Body of pancreas (tissue), 4 donors: ENCODE measurements around the gene KCND3. TPM values are rescaled to one million over a fixed set of nuclear protein-coding genes. Genes with fewer than 3 reads are reported as not detected.

ENCODE experiments used
- ATAC-seq: fragments of 150-250 bp; one replicate; pipeline ENCODE4 v1.9.1; 2016
- DNase-seq, 4 donors: peaks; one replicate each; pipeline ENCODE4 v3.0.0-alpha.2; 2019
- H3K27ac ChIP-seq, 4 donors: fragments of 200-600 bp; sonication (generic); 1 replicate in 3 of 4; 2 replicates in 1 of 4; pipeline versions ENCODE4 v1.5.1 to v1.6.1; 2016 to 2019; ENCODE audit warnings: mild to moderate bottlenecking in 1 of 4, mixed read lengths in 1 of 4, moderate library complexity in 1 of 4
- H3K27me3 ChIP-seq, 2 donors: fragments of 200-600 bp; sonication (generic); one replicate each; pipeline ENCODE4 v1.6.0; 2016; ENCODE audit warnings: mild to moderate bottlenecking in 1 of 2
- H3K36me3 ChIP-seq, 2 donors: fragments of 200-600 bp; sonication (generic); replicated peaks in 1 of 2; 2 replicates each; pipeline ENCODE4 v1.5.1; 2016; ENCODE audit warnings: low read depth in 2 of 2; ENCODE audit not compliant: insufficient read depth in 1 of 2
- H3K4me1 ChIP-seq: fragments of 200-600 bp; sonication (generic); one replicate; pipeline ENCODE4 v1.6.0; 2016
- H3K4me3 ChIP-seq, 2 donors: fragments of 200-600 bp; sonication (generic); 1 replicate in 1 of 2; 2 replicates in 1 of 2; pipeline ENCODE4 v1.5.1; 2016 to 2019
- H3K9me3 ChIP-seq, 3 donors: fragments of 200-600 bp; sonication (generic); 1 replicate in 2 of 3; 2 replicates in 1 of 3; pipeline ENCODE4 v1.5.1; 2016
- POLR2A ChIP-seq, 3 donors: fragments of 450-650 bp; IDR thresholded peaks; one replicate each; pipeline ENCODE4 v1.6.1; 2016; ENCODE audit warnings: antibody characterized with exemption in 3 of 3, mild to moderate bottlenecking in 2 of 3
- WGBS, 2 donors: methylation state at CpG; one replicate each; pipeline ENCODE4 v1.1.5; 2017; 5-methylcytosine and 5-hydroxymethylcytosine counted together
- intact Hi-C: fragments of 100-400 bp; cut with DNase I; formaldehyde crosslinking; loops from one replicate; pipeline ENCODE4 v1.15.1; 2023
- total RNA-seq, 2 donors: library from RNA; depleted of rRNA; stranded (reverse); fragments of >200 nt; gene quantifications; one replicate each; pipeline ENCODE4 v1.1.0, GENCODE V29; 2016
- TF ChIP-seq, protein P1 (sequence below), 7 experiments: fragments of 450-650 bp in 4 of 7; fragments of 200-600 bp in 3 of 7; sonication (generic) in 3 of 7; IDR thresholded peaks; one replicate each; pipeline ENCODE4 v1.5.1; 2016 to 2019; ENCODE audit warnings: antibody characterized with exemption in 7 of 7

The KCND3 gene
- total RNA-seq, 2 donors from 2014 or later: 7.6 to 15.0 TPM

DNA sequence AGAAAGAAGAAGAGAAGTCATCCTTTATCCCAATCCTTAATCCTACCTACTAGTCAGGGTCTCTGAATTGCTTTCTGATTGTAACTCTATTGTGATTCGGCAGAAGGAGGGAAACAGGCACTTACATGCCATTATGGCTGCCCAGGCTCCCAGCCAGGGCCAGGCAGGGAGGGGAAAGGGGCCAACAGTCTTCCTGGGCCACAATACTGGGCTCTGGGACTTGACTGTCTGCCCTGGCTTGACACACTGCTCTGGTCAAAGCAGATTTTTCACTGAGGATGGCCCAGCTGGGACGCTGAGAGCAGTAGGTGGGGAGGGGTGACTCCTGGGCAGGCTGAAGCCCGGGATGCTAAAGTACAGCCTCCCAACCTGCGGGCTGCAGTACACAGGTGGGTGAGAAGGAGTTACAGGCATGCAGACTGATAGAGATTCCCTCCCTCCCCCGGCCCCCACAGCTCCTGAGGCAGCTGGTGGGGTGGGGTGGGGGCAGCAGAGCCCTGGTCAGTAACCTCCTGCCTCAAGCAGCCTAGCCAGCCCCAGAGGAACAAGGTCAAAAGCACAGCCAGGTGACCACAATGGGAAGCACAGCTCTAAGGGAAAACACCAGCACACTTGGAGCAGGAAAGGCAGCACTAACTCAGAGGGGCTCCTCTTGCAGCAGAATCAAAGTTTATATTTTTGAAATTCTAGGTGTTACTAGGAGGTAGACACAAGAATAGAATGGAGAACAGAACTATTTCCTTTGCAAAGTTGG, 25.3 kb downstream of the KCND3 start:
- Histone ChIP-seq H3K4me1 (no peaks in the 10 kb centered on the region), H3K9me3 (no peaks in the 10 kb centered on the region), H3K27me3 (no peaks in the 10 kb centered on the region), H3K27ac (no peak overlapping the region), H3K36me3 (no peaks in the 10 kb centered on the region), H3K4me3 (no peak overlapping the region)
- intact Hi-C loops: no loop called here
- ATAC-seq (no peak), DNase-seq (no peak)
- WGBS, 2 donors: 52 to 74% methylated on average over 3 to 5 of the region's 5 CpGs
- TF ChIP-seq, protein P1, sequence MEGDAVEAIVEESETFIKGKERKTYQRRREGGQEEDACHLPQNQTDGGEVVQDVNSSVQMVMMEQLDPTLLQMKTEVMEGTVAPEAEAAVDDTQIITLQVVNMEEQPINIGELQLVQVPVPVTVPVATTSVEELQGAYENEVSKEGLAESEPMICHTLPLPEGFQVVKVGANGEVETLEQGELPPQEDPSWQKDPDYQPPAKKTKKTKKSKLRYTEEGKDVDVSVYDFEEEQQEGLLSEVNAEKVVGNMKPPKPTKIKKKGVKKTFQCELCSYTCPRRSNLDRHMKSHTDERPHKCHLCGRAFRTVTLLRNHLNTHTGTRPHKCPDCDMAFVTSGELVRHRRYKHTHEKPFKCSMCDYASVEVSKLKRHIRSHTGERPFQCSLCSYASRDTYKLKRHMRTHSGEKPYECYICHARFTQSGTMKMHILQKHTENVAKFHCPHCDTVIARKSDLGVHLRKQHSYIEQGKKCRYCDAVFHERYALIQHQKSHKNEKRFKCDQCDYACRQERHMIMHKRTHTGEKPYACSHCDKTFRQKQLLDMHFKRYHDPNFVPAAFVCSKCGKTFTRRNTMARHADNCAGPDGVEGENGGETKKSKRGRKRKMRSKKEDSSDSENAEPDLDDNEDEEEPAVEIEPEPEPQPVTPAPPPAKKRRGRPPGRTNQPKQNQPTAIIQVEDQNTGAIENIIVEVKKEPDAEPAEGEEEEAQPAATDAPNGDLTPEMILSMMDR (IDR thresholded peaks at IDR 0.05): no peak
- TF ChIP-seq POLR2A (IDR thresholded peaks at IDR 0.05): no peak

DNA sequence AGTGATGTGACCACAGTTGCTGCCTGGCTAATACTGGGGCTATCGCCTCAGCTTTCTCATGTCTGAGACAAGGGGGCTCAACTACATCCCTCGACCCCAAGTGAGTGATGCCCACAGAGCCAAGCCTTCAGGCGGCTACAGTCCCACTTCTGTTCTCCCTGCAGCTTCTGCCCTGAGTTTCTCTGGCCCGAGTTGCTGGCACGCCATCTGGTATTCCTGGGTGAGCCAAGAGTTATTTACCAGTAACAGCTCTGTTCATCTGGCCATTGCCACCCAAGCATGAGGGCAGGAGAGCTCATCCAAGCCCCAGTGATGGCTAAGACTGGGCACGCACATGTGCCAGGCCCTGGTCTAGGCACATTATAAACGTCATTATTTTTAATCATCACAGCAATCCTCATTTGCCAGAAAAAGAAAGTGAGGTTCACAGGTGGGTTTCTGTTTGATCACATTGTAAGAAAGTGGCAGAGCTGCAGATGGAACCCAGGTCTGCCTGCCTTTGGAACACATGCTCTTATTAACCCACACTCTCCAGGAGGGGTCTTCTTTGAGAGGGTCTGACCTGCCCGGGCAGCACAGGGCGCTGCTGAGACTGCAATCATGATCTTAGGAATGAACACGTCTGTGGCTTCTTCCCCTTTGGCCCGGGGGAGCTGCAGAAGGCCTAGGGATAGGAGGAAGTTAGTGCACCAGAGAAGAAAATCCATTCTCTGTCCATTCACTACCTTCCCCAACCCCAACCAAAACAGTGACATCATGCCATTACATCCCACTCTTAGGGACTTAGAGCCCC, 27.5 kb downstream of the KCND3 start:
- ATAC-seq: no peak
- 75 to 81% methylated on average over 11 of the region's 11 CpGs for WGBS, 2 donors
- intact Hi-C loops: no loop called here

DNA sequence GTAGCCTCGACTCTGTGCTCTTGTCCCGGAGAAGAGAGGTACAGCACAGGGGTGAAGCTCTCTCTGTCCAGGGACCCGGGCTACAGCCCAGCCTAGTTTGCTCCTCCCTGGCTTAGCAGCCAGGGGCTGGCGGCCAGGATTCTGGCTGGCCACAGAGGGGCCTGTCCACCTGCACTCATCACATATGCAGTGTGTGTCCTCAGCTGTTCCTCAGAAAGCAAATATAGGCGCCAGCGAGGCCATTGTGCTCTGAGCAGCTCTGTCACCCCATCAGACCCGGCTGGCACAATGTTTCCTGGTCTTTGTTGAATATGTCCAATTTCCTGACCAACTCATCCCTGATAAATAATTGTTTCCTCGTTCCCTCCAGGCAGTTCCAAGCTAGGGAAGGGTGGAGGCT, 28.5 kb downstream of the KCND3 start:
- H3K36me3 ChIP-seq: no peaks in the 10 kb centered on the region
- no peak overlapping the region for H3K27ac ChIP-seq
- ATAC-seq (no peak), DNase-seq (no peak)
- 76 to 78% methylated on average over 8 of the region's 8 CpGs for WGBS, 2 donors
- H3K4me3 ChIP-seq: no peak overlapping the region
- H3K4me1 ChIP-seq: peaks cover 11% of the 10 kb centered on the region
- no peaks in the 10 kb centered on the region for H3K9me3 ChIP-seq
- TF ChIP-seq, protein P1 (IDR thresholded peaks at IDR 0.05): no peak
- no peak for TF ChIP-seq POLR2A (IDR thresholded peaks at IDR 0.05)
- H3K27me3 ChIP-seq: no peaks in the 10 kb centered on the region
- intact Hi-C loops: no loop called here

More for the DNA sequence above, 27.5 kb downstream of the KCND3 start:
- no peaks in the 10 kb centered on the region for H3K9me3 ChIP-seq
- peaks cover 1% of the 10 kb centered on the region for H3K4me1 ChIP-seq
- H3K27me3 ChIP-seq: no peaks in the 10 kb centered on the region
- no peak overlapping the region for H3K27ac ChIP-seq
- H3K36me3 ChIP-seq: no peaks in the 10 kb centered on the region
- DNase-seq: no peak
- H3K4me3 ChIP-seq: no peak overlapping the region
- TF ChIP-seq POLR2A (IDR thresholded peaks at IDR 0.05): no peak
- TF ChIP-seq, protein P1 (IDR thresholded peaks at IDR 0.05): no peak

DNA sequence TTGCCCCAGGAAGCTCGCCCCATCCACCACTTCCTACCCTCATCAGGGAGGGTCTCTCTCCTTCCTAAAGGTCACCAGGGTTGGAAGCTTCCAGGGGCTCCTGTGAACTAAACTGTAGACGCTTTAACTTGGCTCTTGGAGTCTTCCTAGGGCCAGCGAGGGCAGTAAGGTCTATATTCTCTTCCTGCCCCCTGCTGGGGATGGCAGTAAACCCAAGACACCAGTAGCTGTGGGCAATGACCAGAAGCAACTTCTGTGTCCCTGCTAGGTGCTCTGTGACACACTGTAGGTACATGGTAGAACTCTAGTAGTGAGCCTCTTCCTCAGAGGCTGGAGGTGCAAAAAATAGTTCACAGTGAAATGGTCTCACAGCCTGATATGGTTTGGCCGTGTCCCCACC, 30.0 kb downstream of the KCND3 start:
- Histone ChIP-seq H3K4me3 (no peak overlapping the region), H3K27me3 (no peaks in the 10 kb centered on the region), H3K27ac (no peak overlapping the region), H3K36me3 (no peaks in the 10 kb centered on the region), H3K9me3 (no peaks in the 10 kb centered on the region), H3K4me1 (peaks cover 15% of the 10 kb centered on the region)
- ATAC-seq (no peak), DNase-seq (no peak)
- WGBS, 2 donors: 75 to 86% methylated on average over 4 of the region's 4 CpGs
- no peak for TF ChIP-seq POLR2A (IDR thresholded peaks at IDR 0.05)
- TF ChIP-seq, protein P1 (IDR thresholded peaks at IDR 0.05): no peak
- intact Hi-C loops: no loop called here
